OCI-LY7 (cell line): Measurements from ENCODE around the gene APBB2. TPM values are rescaled to one million over a fixed set of nuclear protein-coding genes. Genes with fewer than 3 reads are reported as not detected.
"Not testable (repeated sequence)": the region's sequence is repeated elsewhere in the genome, so short reads cannot be mapped to it uniquely, and the experiment has no call there.

Experiments
- BruUV-seq: library from RNA; stranded (reverse); fragments of 400-500 nt; replicated peaks from 2 replicates; lab custom pipeline; 2021; lab: Mats Ljungman, UMichigan
- CTCF ChIA-PET: fragments of 300-600 bp; sonication (Branson Sonifier 250); formaldehyde crosslinking; loops from one replicate; lab custom pipeline; 2022; ENCODE audit warnings: antibody characterized with exemption; ENCODE audit not compliant: unreplicated experiment; lab: Charles Lee
- POLR2A ChIA-PET: fragments of 300-600 bp; sonication (Branson Sonifier 250); formaldehyde crosslinking; loops from one replicate; lab custom pipeline; 2022; ENCODE audit warnings: antibody characterized with exemption; lab: Charles Lee
- DNase-seq: peaks from one replicate; pipeline ENCODE4 v3.0.0-alpha.2; 2015; ENCODE audit warnings: low spot score
- H2AFZ ChIP-seq: fragments of 200-600 bp; sonication (generic), shearing (Covaris generic); 2 replicates; pipeline ENCODE4 v1.6.1; 2014; ENCODE audit warnings: mild to moderate bottlenecking, antibody characterized with exemption, low read length, moderate library complexity
- H3K27ac ChIP-seq: fragments of 200-600 bp; sonication (generic); 2 replicates; pipeline ENCODE4 v1.5.1; 2014; ENCODE audit warnings: mixed run types, low read depth, mild to moderate bottlenecking, moderate library complexity, low read length, inconsistent platforms; ENCODE audit not compliant: poor library complexity, severe bottlenecking
- H3K36me3 ChIP-seq: fragments of 200-600 bp; sonication (generic); 2 replicates; pipeline ENCODE4 v1.6.1; 2014; ENCODE audit warnings: mild to moderate bottlenecking, antibody characterized with exemption, low read length, moderate library complexity, mixed read lengths; ENCODE audit not compliant: insufficient read depth
- H3K4me1 ChIP-seq: fragments of 200-600 bp; sonication (generic); 2 replicates; pipeline ENCODE4 v1.5.1; 2014; ENCODE audit warnings: mild to moderate bottlenecking, low read length; ENCODE audit not compliant: insufficient read depth, poor library complexity, severe bottlenecking
- H3K4me2 ChIP-seq: fragments of 200-600 bp; sonication (generic); 2 replicates; pipeline ENCODE4 v1.6.1; 2014; ENCODE audit warnings: mild to moderate bottlenecking, low read length
- H3K4me3 ChIP-seq: fragments of 200-600 bp; sonication (generic); 2 replicates; pipeline ENCODE4 v1.5.1; 2014; ENCODE audit warnings: mild to moderate bottlenecking, low read depth, low read length; ENCODE audit not compliant: poor library complexity, severe bottlenecking
- H3K79me2 ChIP-seq: fragments of 200-600 bp; sonication (generic); 2 replicates; pipeline ENCODE4 v1.6.1; 2016; ENCODE audit warnings: low read depth, mild to moderate bottlenecking, low read length, moderate library complexity, mixed read lengths; ENCODE audit not compliant: insufficient read depth
- H3K9me2 ChIP-seq: fragments of 200-600 bp; sonication (generic); 2 replicates; pipeline ENCODE4 v1.6.1; 2016; ENCODE audit warnings: mild to moderate bottlenecking, low read length, mixed read lengths; ENCODE audit not compliant: insufficient read depth
- H3K9me3 ChIP-seq: fragments of 200-600 bp; sonication (generic); 2 replicates; pipeline ENCODE4 v1.6.1; 2014; ENCODE audit warnings: mild to moderate bottlenecking, mixed run types, low read length, mixed read lengths
- H4K20me1 ChIP-seq: fragments of 200-600 bp; sonication (generic); 2 replicates; pipeline ENCODE4 v1.6.1; 2014; ENCODE audit warnings: mild to moderate bottlenecking, antibody characterized with exemption, low read length, moderate library complexity, mixed read lengths; ENCODE audit not compliant: insufficient read depth
- EZH2phosphoT487 ChIP-seq: fragments of 200-600 bp; sonication (generic); IDR thresholded peaks from 2 replicates; pipeline ENCODE4 v1.6.1; 2018; ENCODE audit warnings: low read depth, borderline replicate concordance, mild to moderate bottlenecking, mixed run types, antibody characterized with exemption, low read length, moderate library complexity, mixed read lengths
- intact Hi-C: fragments of 100-400 bp; cut with micrococcal nuclease; formaldehyde crosslinking; loops from one replicate; pipeline ENCODE4 v1.10.0; 2022; ENCODE audit not compliant: unreplicated experiment
- total RNA-seq, 2 experiments: library from RNA; depleted of rRNA in 1 of 2; stranded (reverse); fragments of >200 nt in 1 of 2; shearing (Covaris generic) in 1 of 2; gene quantifications; 2 replicates each; pipeline ENCODE4 v1.2.3, GENCODE V29; 2014 to 2022
- TF ChIP-seq, protein P1 (sequence below): fragments of 200-600 bp; sonication (generic); conservative IDR thresholded peaks from 2 replicates; pipeline ENCODE4 v1.5.1; 2014; ENCODE audit warnings: mild to moderate bottlenecking, antibody characterized with exemption, low read length, moderate library complexity, mixed read lengths

Gene APBB2
- total RNA-seq, 2 experiments from 2014 or later, result 66.4 to 88.5 TPM

DNA sequence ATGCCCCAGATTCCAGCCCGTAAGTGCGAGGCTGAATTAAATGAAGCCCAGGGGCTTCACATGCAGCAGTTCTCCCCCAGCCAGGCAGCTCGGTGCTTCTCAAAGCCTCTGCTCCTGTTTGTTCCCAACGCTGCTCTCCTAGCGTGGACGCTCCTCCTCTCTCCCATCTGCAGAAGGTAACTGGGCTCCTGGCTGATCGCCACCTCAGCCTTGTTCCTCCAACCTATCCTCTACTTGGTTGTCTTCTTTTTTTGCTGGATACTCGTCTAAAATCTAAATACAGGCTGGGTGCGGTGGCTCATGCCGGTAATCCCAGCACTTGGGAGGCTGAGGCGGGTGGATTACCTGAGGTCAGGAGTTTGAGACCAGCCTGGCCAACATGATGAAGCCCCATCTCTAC, 394.2 kb downstream of the APBB2 start:
- peaks cover 40% of the 10 kb centered on the region for H3K36me3 ChIP-seq
- intact Hi-C loops, result no loop called here
- H3K9me2 ChIP-seq, result no peaks in the 10 kb centered on the region
- no peak overlapping the region for H2AFZ ChIP-seq
- ChIA-PET POLR2A (interaction anchor here (0.5 to 0.6 kb wide), 2 partner anchors 10 to 20 kb away, joined by 3 to 4 read pairs; no protein-coding TSS in a partner anchor), CTCF (no interaction called here)
- no peaks in the 10 kb centered on the region for H3K9me3 ChIP-seq
- no peak overlapping the region for H3K4me2 ChIP-seq
- H3K27ac ChIP-seq, result no peak overlapping the region
- no peaks in the 10 kb centered on the region for H3K79me2 ChIP-seq
- no peak for DNase-seq
- no TSS peak for BruUV-seq
- H4K20me1 ChIP-seq, result no peaks in the 10 kb centered on the region
- no peaks in the 10 kb centered on the region for H3K4me1 ChIP-seq
- H3K4me3 ChIP-seq, result no peak overlapping the region
- TF ChIP-seq, protein P1, sequence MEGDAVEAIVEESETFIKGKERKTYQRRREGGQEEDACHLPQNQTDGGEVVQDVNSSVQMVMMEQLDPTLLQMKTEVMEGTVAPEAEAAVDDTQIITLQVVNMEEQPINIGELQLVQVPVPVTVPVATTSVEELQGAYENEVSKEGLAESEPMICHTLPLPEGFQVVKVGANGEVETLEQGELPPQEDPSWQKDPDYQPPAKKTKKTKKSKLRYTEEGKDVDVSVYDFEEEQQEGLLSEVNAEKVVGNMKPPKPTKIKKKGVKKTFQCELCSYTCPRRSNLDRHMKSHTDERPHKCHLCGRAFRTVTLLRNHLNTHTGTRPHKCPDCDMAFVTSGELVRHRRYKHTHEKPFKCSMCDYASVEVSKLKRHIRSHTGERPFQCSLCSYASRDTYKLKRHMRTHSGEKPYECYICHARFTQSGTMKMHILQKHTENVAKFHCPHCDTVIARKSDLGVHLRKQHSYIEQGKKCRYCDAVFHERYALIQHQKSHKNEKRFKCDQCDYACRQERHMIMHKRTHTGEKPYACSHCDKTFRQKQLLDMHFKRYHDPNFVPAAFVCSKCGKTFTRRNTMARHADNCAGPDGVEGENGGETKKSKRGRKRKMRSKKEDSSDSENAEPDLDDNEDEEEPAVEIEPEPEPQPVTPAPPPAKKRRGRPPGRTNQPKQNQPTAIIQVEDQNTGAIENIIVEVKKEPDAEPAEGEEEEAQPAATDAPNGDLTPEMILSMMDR, result no peak
- no peak for TF ChIP-seq EZH2phosphoT487

- peaks cover 49% of the 10 kb centered on the region for H3K36me3 ChIP-seq
- BruUV-seq, H3K4me1 ChIP-seq, DNase-seq, H3K9me3 ChIP-seq, H3K4me2 ChIP-seq, CTCF ChIA-PET, H3K4me3 ChIP-seq, H3K79me2 ChIP-seq, H3K27ac ChIP-seq, H4K20me1 ChIP-seq, H3K9me2 ChIP-seq, H2AFZ ChIP-seq, intact Hi-C loops: not testable (repeated sequence)
- POLR2A ChIA-PET, result interaction anchor here (0.6 to 1.3 kb wide), 2 partner anchors 18 to 778 kb away, joined by 3 read pairs; no protein-coding TSS in a partner anchor
Measured at GRCh38 chr4:40817157-40817556, 397.2 kb downstream of the APBB2 start.

- Histone ChIP-seq H3K79me2 (no peaks in the 10 kb centered on the region), H3K9me3 (no peaks in the 10 kb centered on the region), H3K9me2 (no peaks in the 10 kb centered on the region), H4K20me1 (no peaks in the 10 kb centered on the region), H2AFZ (no peak overlapping the region), H3K4me2 (no peak overlapping the region), H3K27ac (no peak overlapping the region), H3K4me3 (no peak overlapping the region), H3K36me3 (peaks cover 36% of the 10 kb centered on the region; the same call in 1 of the 2 replicates), H3K4me1 (no peaks in the 10 kb centered on the region)
- POLR2A ChIA-PET, result interaction anchor here (0.6 to 1.1 kb wide), 3 partner anchors 9 to 1864 kb away, joined by 3 read pairs; no protein-coding TSS in a partner anchor
- no TSS peak for BruUV-seq
- DNase-seq, result no peak
- CTCF ChIA-PET, result no interaction called here
- TF ChIP-seq, protein P1, result no peak
- TF ChIP-seq EZH2phosphoT487, result no peak
- intact Hi-C loops, result no loop called here
Measured at GRCh38 chr4:40812856-40813255, 401.5 kb downstream of the APBB2 start.
